Right atrium auricular region (tissue), 2 donors: ENCODE data around the gene CBX7. TPM values are rescaled to one million over a fixed set of nuclear protein-coding genes. Genes with fewer than 3 reads are reported as not detected.

Experiments
- DNase-seq: peaks from one replicate; pipeline ENCODE4 v3.0.0-alpha.2; 2019; ENCODE audit warnings: low spot score
- H3K27ac ChIP-seq, 2 donors: fragments of 200-600 bp; sonication (generic); 1 replicate in 1 of 2; 2 replicates in 1 of 2; pipeline ENCODE4 v1.5.1; 2016 to 2019
- H3K27me3 ChIP-seq, 2 donors: fragments of 200-600 bp; sonication (generic); one replicate each; pipeline versions ENCODE4 v1.5.1 to v1.6.0; 2017 to 2019
- H3K36me3 ChIP-seq: fragments of 200-600 bp; sonication (generic); one replicate; pipeline ENCODE4 v1.5.1; 2016
- H3K4me1 ChIP-seq, 2 donors: fragments of 200-600 bp; sonication (generic); one replicate each; pipeline versions ENCODE4 v1.5.1 to v1.6.0; 2017 to 2019
- H3K4me3 ChIP-seq, 2 donors: fragments of 200-600 bp; sonication (generic); 1 replicate in 1 of 2; 2 replicates in 1 of 2; pipeline ENCODE4 v1.5.1; 2017 to 2019; ENCODE audit warnings: mild to moderate bottlenecking in 1 of 2, moderate library complexity in 1 of 2
- H3K9me3 ChIP-seq, 2 donors: fragments of 200-600 bp; sonication (generic); one replicate each; pipeline ENCODE4 v1.5.1; 2019
- total RNA-seq, 2 donors: library from RNA; depleted of rRNA; stranded (reverse); fragments of >200 nt; gene quantifications; one replicate each; pipeline ENCODE4 v1.1.0, GENCODE V29; 2016
- TF ChIP-seq, protein P1 (sequence below), 2 donors: fragments of 200-600 bp; sonication (generic); IDR thresholded peaks; one replicate each; pipeline ENCODE4 v1.5.1; 2019; ENCODE audit warnings: antibody characterized with exemption in 2 of 2

The CBX7 gene
- total RNA-seq, 2 donors from 2014 or later, result 62.0 to 111 TPM

DNA sequence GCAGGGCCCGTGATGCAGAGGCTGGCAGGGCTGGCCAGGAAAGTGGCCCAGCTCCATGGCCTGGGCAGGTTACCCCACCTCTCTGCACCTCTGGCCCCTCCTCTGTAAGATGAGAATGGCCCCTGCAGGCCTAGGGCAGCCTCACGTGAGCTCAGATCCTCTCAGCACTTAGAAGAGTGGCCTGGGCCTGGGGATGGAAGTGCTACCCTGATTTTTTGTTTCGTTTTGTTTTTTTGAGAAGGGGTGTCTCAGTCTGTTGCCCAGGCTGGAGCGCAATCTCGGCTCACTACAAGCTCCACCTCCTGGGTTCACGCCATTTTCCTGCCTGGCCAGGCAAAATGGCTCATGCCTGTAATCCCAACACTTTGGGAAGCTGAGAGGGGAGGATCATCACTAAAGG is 54.5 kb downstream of the CBX7 start:
- H3K36me3 ChIP-seq, result no peaks in the 10 kb centered on the region
- TF ChIP-seq, protein P1, sequence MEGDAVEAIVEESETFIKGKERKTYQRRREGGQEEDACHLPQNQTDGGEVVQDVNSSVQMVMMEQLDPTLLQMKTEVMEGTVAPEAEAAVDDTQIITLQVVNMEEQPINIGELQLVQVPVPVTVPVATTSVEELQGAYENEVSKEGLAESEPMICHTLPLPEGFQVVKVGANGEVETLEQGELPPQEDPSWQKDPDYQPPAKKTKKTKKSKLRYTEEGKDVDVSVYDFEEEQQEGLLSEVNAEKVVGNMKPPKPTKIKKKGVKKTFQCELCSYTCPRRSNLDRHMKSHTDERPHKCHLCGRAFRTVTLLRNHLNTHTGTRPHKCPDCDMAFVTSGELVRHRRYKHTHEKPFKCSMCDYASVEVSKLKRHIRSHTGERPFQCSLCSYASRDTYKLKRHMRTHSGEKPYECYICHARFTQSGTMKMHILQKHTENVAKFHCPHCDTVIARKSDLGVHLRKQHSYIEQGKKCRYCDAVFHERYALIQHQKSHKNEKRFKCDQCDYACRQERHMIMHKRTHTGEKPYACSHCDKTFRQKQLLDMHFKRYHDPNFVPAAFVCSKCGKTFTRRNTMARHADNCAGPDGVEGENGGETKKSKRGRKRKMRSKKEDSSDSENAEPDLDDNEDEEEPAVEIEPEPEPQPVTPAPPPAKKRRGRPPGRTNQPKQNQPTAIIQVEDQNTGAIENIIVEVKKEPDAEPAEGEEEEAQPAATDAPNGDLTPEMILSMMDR (IDR thresholded peaks at IDR 0.05), result no peak
- H3K27me3 ChIP-seq, result no peaks in the 10 kb centered on the region
- H3K4me3 ChIP-seq, result no peak overlapping the region
- H3K4me1 ChIP-seq, result peaks cover 0 to 9% of the 10 kb centered on the region in 2 donors
- DNase-seq, result no peak
- no peak overlapping the region for H3K27ac ChIP-seq
- H3K9me3 ChIP-seq, result no peaks in the 10 kb centered on the region

DNA sequence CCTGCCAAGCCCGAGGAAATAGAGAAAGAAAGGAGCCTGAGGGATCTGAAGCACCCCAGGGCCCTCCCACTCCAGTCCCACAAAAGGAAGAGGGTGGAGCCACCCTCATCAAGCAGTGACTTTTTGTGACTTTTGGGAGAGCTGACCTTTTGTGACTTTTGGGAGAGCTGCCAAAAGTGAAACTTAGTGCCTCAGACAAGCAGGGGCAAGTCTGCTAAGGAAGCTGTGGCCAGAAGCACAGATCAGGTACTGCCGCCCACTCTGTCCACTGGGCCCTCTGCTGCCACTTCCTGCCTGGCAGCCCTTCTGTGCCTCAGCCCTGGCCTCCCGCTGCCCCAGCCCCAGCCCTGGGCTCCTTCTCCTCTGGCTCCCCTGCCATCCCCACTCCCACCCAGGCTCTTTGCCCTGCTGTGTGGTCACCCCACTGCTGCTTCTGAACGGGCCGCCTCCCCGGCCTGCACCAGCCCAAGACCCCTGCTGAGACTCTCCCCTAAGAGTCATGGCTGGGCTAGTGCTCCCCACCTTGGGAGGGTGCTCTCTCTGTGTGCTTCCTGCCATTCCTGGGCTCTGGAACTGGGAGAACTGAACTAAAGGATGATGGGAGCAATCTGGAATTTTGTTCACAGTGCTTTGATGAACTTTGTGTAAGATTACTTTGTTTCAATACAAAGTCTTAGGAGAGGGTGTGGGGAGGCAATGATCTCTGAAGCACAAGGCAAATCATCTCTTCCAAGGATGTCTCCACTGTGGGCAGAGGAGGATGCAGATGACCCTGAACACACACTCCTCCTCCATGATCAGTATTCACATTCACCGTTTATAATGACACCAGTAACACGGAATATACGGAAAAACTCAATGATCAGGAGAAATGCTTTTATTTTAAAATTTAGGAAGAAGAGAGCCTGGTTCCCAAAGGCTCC is 55.1 kb downstream of the CBX7 start, which contains the start of gene APOBEC3H:
Gene APOBEC3H (plus strand): TSS at position 147 of the 923 bp plus-strand sequence. CDS start 3,035 bp downstream, outside the sequence.
- Histone ChIP-seq H3K27ac (peak within 1 kb of the TSS in 1 of 2 donors; percentile 14), H3K4me3 (no peak within 1 kb of the TSS), H3K36me3 (no peaks in the 10 kb centered on the region), H3K27me3 (no peaks in the 10 kb centered on the region), H3K9me3 (no peaks in the 10 kb centered on the region), H3K4me1 (peaks cover 0 to 9% of the 10 kb centered on the region in 2 donors)
- no peak for DNase-seq
- TF ChIP-seq, protein P1 (IDR thresholded peaks at IDR 0.05), result no peak

DNA sequence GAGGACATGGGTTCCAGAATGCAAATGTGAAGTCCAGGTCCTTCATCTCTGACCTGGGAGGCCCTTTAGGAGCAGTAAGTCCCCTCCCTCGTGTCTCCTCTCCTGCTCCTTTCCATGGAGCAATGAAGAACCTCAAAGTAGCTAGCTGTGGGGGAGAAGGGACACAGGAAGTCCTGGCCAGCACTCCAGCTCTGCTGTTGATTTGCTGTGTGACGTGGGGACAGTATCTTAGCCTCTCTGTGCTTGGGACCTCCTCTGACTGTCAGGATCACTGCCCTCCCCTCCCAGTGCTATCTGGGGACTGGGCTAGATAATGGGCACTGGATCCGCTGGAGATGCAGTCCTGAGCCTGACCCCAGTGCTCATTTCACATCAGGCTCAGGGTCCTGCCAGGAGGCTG is 56.5 kb downstream of the CBX7 start:
- Histone ChIP-seq H3K4me1 (peaks cover 0 to 9% of the 10 kb centered on the region in 2 donors), H3K27me3 (no peaks in the 10 kb centered on the region), H3K9me3 (no peaks in the 10 kb centered on the region), H3K4me3 (no peak overlapping the region), H3K27ac (no peak overlapping the region), H3K36me3 (no peaks in the 10 kb centered on the region)
- TF ChIP-seq, protein P1 (IDR thresholded peaks at IDR 0.05), result no peak
- DNase-seq, result no peak

DNA sequence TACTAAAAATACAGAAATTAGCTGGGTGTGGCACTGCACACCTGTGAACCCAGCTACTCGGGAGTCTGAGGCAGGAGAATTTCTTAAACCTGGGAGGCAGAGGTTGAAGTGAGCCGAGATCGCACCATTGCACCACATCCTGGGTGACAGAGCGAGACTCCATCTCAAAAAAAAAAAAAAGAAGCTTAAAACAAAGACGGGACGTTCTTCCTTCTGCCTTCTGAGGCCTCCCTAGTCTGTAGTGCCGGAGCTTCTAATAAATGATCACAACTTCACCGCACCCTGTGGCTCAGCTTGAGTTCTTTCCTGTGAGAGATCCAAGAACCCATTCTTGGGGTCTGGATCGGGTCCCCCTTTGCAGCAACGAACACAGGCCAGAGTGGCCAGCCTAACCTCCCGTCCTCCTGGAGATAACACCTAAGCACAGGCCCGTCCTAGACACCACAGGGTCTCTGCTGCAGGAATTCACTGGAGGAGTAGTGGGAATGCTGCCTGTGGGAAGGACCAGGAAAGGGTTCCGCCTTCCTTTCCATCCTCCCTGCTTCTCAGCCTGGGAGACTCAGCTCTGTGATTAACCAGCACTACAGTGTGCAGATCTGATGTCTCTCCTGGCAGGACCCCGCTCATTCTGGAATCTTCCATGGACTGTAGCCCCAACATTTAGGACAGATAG is 57.6 kb downstream of the CBX7 start:
- H3K27ac ChIP-seq, result no peak overlapping the region
- no peaks in the 10 kb centered on the region for H3K27me3 ChIP-seq
- TF ChIP-seq, protein P1 (IDR thresholded peaks at IDR 0.05), result no peak
- no peak for DNase-seq
- no peak overlapping the region for H3K4me3 ChIP-seq
- no peaks in the 10 kb centered on the region for H3K36me3 ChIP-seq
- H3K9me3 ChIP-seq, result no peaks in the 10 kb centered on the region
- peaks cover 0 to 9% of the 10 kb centered on the region in 2 donors for H3K4me1 ChIP-seq

DNA sequence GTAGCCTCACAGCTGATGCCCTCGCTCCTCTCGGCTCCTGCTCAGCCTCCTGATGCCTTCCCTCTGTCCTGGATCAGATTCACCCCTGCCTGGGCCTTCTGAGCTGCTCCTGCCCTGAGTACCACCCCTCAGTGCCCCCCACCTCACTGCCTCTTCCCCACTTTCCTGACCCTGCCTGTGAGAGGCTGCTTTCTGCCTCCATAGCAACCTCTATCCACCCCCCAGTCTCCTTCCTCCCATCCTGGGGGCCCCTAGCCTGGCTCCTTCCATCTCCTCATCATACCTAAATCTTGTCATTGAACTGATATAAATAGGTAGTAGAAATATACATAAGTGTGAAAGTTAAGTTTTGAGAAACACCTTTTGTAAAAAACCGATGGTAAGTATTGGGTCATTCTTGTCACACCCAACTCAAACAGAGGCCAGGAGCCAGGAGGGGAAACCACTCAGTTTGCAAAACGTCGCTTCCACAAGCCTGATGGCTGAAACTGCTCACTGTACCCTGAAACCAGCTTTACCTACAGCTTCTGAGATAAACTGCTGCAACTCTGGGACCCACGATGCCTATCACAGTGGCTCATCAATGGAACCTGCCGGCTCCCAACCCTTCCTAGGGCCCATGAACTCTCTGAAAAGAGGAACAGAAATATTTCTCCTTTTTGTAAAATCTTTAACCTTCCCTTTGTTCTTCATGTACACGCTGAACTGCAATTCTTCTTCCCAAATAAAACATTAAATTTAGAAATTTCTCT is 60.2 kb downstream of the CBX7 start:
- Histone ChIP-seq H3K9me3 (no peaks in the 10 kb centered on the region), H3K36me3 (no peaks in the 10 kb centered on the region), H3K27ac (no peak overlapping the region), H3K4me3 (no peak overlapping the region), H3K4me1 (peaks cover 0 to 7% of the 10 kb centered on the region in 2 donors), H3K27me3 (no peaks in the 10 kb centered on the region)
- TF ChIP-seq, protein P1 (IDR thresholded peaks at IDR 0.05), result no peak
- no peak for DNase-seq
